ENCODE results near the gene SLC22A4.

The SLC22A4 gene

DNA sequence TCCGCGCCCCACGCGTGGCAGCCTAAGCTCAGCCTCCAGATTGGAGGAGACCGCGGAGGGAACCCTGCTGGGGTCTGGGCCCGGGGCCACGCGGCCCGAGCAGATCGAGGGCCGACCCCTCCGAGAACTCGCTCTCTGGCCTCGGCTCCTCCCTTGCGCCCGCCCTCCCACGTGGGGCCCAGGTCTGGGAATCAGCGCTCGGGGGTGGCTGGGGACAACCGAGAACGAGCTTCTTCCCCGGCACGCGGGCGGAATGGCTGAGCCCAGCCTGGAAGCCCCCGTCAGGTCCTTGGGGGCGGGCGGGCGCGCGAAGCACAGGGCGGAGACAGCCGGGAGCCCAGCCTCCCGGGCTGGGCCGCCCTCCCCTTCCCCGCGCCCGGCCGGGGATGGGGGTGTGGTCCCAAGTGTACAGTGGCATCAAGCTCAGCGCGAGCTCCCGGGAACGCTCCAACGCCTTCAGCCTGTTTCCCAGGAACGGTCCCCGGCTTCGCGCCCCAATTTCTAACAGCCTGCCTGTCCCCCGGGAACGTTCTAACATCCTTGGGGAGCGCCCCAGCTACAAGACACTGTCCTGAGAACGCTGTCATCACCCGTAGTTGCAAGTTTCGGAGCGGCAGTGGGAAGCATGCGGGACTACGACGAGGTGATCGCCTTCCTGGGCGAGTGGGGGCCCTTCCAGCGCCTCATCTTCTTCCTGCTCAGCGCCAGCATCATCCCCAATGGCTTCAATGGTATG is at the start of gene SLC22A4:
SLC22A4 (plus strand) TSS at position 403 of the 736 bp plus-strand sequence; CDS start at position 626, 223 bp downstream.
- peak; percentile 84 for DNase-seq

DNA sequence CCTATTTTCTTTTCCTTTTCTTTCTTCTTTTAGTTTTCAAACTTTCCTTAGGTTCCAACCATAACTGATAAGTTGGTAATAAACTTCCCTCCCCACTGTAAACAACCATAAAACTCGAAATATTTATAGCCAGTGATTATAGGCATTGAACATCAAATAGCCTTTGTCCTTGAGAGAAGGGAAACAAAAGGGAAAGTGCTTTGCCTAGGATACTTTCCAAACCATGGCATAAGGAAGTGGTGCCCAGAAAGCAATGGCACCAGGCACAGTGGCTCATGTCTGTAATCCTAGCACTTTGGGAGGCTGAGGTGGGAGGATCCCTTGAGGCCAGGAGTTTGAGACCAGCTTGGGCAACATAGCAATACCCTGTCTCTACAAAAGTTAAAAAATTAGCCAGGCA is 48.6 kb upstream of the SLC22A4 start:
- no peak for DNase-seq

GRCh38 chr5:132246806-132247205 is 47.4 kb upstream of the SLC22A4 start:
- DNase-seq: no peak

DNA sequence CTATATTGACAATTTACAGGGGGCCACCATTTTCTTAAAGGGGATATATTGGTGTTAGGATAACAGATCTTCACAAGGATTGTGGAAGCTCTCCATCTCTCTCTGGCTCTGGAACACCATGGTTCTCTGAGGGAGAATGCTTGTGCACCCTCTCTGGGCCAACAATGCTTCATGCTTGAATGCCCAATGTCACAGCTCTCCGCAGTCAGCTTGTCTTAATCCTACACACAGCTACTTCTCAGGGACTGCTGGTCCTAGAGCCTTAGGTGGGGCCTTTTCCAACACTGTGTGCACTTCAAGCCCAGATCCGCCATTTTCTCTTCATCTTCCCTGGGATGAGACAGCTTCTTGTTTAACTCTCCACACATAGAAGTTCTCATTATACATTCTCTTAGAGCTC is 43.6 kb upstream of the SLC22A4 start:
- no peak for DNase-seq

- DNase-seq: no peak
Measured at GRCh38 chr5:132251220-132251725, 42.9 kb upstream of the SLC22A4 start.

DNA sequence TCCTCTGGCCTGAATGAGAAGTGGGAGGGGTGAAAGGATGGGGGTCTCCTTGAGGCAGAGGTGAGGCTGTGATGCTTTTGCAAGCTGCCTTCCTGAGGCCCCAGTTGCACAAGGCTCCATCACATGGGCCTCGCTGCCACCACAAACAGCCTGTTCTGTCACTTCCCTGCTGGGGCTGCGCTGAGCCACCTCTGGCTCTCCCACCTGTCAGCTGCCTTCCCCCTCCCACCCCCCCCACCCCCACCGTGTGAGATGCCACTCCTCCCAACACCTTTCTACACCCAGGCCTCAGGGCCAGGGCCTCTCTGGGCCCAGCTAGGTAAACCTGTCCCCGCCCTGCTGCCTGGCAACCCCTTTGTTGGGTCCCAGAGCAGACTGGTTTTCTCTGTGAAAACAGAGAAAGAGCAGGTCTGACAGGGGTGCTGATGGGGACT is 41.2 kb upstream of the SLC22A4 start:
- DNase-seq: no peak

DNA sequence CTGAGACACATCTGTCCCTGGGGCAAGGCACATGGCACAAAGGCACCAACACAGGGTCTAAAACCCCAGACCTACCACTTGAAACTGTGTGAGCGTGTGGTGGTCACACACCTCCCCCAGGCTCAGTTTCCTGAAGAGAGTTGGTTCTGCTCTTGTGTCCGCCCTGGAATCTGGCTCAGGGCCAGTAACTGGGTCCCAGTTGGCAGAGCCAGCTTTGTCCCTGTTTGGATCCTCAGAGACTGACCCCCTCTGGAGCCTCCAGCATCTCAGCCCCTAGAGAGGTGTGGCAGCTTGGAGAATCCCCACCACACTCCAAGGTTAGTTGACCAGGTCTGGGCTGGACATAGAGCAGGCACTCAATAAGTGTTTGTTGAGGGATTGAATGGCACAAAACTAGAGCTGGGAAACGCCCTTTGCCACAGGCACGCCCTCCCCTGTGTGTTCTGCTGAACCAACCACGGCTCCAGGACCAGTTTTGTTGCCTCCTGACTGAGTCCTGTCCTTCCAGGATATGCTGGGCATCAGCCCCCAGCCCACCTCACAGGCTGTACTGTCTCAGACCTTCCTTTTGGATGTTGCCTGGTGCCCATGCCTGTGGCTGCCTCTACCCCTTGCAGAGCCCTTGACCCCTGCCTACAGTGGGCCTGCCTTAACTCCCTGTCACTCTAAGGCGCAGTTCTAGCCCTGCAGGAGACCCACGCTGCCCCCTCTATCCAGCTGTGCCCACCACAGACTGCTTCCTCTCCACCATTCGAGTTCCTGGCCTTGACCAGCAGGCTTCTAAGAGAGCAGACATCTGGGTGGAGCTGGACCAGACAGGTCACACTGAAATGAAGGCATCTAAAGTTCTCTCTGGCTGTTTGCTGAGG is 40.5 kb upstream of the SLC22A4 start:
- DNase-seq: no peak

DNA sequence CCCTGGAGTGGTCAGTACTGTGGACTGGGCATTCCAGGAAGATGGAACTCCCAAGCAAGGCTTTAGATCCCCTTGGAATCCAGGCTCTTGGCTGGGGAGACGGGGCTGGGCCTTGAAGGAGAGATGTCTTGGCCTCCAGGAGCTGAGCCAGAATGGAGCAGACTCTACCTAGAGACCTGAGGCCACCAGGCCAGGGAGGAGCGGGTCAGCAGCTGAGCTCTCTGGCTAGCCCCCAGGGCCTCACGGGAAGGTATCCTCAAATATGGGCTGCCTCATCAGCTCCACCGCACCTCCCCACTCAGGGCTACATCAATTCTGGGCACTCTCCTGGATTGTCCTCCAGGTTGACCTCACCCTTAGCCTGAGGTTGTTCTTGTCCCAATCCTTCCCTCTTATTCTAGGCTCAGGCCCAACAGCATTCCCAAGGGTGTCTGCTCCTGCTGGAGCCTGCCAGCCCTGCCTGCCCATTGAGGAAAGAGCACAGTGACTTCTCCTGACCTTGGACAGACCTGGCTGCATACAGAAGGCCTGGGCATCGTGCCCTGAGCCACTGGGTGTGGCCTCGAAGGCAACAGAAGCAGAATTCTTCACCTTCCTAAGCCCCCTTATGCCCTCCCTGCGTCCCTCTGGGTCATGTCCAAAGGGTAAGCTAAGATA is 39.7 kb upstream of the SLC22A4 start:
- DNase-seq: no peak

GRCh38 chr5:132256086-132256782 is 38.0 kb upstream of the SLC22A4 start:
- DNase-seq: no peak

DNA sequence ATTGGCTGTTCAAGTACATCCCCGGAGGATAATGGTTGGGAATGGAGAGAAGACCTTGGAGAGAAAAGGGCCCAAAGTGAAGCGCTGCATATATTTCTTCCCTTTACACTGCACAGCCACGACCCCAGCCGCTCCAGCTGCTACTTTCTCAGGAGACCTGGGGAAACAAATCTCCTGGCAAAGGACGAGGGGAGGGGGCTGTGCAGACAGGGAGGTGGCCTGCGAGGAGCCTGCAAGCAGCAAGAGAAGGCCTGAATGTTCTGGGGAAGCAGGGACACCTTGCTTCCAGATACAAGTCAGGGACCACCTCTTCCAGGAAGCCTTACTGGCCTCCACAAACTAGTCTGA is 37.4 kb upstream of the SLC22A4 start:
- no peak for DNase-seq

DNA sequence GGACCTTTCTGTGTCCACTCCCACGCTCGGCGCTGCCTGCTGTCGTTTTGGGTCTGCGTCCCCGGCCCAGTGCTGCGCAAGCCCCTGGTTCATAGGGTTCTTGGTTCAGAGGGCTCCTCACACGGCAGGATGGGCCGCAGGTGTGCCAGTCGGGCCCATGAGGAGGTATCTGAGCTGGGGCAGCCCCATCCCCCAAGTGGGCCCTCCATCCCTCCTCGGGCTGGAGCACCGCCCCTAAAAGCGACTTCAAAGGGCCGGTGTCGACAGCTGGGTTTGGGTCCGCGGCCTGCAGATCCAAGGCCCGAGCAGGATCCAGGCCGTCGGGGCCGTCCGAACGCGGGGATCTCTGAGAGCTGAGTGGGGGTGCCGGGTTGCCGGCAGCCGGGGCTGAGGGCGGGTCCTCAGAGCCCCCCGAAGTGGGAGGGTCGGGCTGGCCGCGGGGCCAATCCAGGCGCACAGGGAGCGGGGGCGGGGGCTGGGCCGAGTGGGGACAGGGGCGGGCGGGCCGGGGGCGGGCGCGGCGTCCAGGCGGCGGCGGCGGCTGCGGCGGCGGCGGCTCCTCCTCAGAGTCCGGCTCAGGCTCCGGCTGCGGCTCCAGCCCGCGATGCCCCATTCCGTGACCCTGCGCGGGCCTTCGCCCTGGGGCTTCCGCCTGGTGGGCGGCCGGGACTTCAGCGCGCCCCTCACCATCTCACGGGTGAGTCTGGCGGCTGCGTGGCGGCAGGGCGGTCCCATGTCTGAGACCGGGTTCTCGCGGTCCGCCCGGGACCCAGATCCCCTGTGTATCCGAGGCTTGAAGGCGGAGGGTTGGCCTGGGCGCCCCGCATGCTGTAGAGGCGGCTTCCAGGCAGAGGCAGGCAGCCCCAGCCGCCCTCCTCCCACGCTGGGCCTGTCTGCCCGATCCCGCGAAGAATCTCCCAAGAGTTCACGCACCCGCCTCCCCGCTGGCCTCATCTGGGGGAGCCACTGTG is 36.8 kb upstream of the SLC22A4 start, which contains the start of gene PDLIM4:
PDLIM4 (plus strand) TSS at position 566 of the 971 bp plus-strand sequence; CDS start at position 605, 39 bp downstream.
- no peak for DNase-seq

GRCh38 chr5:132258102-132259068 is 35.8 kb upstream of the SLC22A4 start:
- DNase-seq: no peak

DNA sequence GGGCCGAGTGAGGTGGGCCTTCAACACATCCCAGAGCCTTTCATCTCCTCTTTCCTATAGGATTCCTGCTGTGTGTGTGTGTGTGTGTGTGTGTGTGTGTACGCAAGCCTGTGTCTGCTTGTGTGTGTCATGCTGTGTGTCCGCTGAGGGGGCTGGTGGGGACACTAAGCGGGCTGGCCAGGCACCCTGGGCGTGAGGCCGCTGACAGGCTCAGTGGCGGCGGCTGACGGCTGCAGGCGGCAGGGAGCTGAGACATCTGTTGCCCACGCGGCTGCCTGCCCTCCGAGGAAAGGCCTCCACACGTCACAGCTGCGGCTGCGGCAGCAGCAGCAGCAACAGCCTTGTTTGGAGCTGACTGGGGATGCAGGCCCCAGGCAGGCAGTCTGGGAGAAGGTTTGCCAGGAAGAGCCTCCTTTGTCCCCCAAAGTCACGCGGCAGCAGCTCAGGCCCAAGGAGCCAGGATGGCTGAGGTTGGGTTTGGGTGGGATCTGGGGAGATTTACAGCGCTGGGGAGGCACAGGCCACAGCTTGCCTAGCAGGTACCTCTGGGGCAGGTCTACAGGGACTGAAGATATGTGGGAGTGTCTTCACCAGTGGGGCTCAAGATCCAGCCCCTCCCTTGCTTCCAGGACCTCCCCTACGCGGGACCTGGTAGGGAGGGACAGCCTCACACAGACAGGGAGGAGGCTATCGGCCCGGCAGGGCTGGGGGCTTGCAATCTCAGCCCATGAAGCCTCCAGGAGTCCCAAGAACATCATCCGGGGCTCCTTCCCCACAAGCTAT is 34.9 kb upstream of the SLC22A4 start:
- no peak for DNase-seq

DNA sequence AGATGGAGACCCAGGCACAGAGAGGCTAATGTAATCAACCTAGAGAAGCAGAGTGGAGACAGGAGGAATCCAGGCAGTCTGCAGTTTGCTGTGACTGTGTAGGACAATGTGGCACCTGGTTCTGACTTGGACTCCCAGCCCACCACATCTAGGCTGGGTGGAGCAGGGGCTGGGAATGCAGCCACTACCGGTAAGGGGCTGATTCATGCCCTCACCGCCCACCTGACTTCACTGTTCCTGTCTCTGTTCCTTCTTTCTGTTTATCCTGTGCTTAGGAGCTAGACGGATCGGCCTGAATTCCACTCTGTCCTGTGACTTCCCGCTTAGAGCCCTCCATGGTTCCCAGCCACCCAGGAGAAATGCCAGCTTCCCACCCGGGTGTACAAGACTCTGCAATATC is 34.1 kb upstream of the SLC22A4 start:
- DNase-seq: no peak

DNA sequence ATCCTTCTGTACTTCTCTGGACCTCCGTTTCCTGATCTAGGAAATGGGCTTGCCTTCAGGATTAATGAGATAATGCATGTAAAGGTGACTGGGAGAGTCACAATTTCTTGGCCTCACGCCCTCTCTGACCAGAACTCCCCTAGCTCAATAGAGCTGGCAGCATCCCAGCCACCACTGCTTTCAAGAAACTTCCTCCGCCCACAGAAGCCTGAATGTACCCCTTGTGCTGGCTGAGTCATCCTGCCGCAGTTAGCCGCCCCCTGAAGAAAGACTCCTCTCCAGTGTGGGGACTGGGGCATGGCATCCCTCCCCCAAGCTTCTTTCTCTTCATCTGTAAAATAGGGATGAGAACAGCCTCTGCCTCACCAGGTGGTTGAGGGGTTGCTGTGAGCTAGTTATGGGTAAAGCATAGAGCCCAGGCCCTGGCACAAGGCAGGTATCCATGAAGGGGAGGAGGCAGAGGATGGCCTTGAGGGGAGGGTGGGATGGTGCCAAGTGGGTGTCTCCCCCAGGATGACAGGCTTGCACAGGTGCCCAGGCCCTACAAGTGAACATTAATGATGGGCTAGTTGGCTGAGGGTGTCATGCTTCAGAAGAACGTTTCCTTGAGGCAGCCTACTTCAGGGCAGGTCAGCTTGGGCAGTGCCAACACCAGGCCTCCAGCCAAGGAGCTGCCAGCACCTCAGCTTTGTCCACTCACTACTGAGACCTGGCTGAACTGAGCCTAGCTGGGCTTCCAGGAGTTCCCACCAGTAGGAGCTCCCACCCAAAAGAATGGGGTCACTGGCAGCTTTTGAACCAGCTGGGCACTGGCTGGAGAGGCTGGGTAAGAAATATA is 33.3 kb upstream of the SLC22A4 start:
- no peak for DNase-seq

DNA sequence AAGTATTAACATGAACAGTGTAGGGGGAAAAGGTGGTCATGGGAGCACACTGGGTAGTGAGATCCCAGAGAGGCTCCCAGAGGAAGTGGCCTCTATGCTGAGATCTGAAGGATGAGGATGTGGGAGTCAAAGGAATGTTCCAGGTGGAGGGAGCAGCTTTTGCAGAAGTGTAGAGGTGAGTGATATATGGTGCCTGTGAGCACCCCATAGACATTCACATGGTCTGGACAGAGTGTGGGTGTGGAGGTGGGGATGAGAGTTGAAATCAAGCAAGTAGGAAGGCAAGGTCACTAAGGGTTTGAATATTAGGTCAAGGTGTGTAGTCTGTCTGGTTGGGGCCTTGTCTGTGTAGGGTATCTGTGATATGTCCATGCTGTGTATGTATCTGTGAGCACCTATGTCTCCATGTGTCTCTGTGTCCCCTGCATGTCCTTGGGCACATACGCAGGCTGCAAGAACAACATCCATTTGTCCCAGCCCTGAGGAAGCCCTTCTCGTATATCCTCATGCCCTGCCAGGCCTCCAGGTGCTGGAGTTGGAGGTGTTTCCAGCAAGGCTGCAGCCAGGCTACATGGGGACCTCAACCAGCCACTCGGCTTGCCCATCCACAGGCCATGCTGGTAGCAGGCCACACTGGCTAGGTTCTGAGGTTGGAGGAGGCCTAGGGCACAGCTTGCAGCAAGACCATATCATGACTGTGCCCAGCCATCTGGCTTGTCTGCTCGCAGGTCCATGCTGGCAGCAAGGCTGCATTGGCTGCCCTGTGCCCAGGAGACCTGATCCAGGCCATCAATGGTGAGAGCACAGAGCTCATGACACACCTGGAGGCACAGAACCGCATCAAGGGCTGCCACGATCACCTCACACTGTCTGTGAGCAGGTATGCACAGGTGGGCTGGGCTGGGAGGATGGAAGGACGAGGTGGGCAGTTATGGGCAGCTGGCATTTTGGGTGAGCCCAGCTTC is 32.0 kb upstream of the SLC22A4 start:
- DNase-seq: no peak

GRCh38 chr5:132262882-132263547 is 31.2 kb upstream of the SLC22A4 start:
- DNase-seq: no peak

All from NCI-H1048 (cell line).